ENCODE data around the gene EYA2.

EYA2 gene

DNA sequence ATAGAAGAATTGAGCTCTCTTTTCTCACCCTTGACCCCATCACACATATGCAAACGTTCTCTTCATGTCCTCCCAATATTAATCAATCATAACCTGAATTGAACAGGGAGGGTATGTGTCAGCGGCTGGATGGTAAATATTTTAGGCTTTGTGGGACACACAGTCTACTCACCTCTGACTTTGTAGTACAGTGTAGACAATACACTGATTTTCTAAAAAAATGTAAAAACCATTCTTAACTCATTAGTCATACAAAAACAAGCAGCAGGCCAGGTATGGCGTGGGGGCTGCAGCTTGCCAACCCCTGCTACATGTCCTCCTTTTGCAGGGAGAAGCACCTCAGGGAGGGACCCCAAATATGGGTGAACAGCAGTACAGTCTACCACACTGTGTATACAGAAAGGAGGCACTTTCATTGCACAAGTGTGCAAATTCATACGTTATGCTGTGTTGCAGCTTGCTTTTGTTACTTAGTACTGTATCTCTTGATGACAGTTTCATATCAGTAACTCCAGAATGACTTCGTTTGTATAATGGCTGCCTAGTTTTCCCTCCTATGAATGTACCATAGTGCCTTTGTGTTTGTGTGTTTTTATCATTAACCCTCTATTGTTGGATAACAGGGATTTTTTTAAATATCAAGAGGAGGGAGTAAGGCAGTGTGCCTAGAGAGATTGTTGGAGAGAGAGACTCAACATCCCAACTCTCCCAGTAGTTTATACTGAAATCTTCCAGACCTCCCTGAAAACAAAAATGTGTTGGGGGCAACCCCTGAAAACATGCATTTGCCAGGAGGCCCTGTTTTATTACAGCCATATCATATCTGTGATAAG is 247.5 kb downstream of the EYA2 start:
- in situ Hi-C loops (cut with HindIII; ENCODE audit: low sequenced_read_pairs), result no loop called here
- DNase-seq (ENCODE audit: low read depth, low spot score), result no peak
- TF ChIP-seq, protein P1, sequence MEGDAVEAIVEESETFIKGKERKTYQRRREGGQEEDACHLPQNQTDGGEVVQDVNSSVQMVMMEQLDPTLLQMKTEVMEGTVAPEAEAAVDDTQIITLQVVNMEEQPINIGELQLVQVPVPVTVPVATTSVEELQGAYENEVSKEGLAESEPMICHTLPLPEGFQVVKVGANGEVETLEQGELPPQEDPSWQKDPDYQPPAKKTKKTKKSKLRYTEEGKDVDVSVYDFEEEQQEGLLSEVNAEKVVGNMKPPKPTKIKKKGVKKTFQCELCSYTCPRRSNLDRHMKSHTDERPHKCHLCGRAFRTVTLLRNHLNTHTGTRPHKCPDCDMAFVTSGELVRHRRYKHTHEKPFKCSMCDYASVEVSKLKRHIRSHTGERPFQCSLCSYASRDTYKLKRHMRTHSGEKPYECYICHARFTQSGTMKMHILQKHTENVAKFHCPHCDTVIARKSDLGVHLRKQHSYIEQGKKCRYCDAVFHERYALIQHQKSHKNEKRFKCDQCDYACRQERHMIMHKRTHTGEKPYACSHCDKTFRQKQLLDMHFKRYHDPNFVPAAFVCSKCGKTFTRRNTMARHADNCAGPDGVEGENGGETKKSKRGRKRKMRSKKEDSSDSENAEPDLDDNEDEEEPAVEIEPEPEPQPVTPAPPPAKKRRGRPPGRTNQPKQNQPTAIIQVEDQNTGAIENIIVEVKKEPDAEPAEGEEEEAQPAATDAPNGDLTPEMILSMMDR (IDR thresholded peaks at IDR 0.05; ENCODE audit: low read depth, low read length), result no peak
- no peak overlapping the region for H3K4me3 ChIP-seq (ENCODE audit: low read depth, low read length)

DNA sequence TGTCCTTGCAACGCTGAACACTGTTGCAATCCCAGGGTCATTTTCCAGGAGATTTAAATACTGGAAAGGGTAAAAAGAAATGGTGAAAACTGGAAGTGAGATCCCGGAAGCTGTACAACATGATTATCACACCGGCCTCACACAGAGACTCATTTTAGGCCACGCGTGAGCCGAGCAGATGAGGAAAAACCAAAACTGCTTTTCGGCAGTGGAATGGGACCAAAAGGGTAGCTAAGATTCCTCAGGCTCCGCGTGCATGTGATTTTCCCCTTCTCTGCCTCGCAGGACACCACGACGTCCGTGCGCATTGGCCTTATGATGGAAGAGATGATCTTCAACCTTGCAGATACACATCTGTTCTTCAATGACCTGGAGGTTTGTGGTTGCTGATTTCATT is 248.1 kb downstream of the EYA2 start:
- H3K4me3 ChIP-seq (ENCODE audit: low read depth, low read length), result no peak overlapping the region
- TF ChIP-seq, protein P1 (IDR thresholded peaks at IDR 0.05; ENCODE audit: low read depth, low read length), result no peak
- no peak for DNase-seq (ENCODE audit: low read depth, low spot score)
- in situ Hi-C loops (cut with HindIII; ENCODE audit: low sequenced_read_pairs), result no loop called here

DNA sequence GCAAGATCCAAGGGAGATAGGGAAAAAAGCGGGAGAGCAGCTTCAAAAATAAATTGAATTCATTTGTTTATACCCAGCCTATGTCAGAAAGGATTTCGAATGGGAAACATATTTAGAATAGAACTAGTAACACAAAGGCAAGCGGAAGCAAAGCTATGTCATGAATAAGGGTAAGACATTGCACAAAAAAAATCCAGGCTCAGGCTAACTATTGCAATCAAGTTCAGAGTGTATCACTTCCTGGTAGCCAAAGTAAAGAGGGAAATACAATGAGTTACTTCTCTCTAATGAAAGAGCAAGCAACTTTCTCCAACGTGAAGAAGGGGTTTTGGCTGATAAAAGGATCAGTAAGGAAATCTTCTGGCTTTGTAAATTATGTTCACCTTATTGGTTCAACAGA is 249.0 kb downstream of the EYA2 start:
- TF ChIP-seq, protein P1 (IDR thresholded peaks at IDR 0.05; ENCODE audit: low read depth, low read length), result no peak
- in situ Hi-C loops (cut with HindIII; ENCODE audit: low sequenced_read_pairs), result no loop called here
- DNase-seq (ENCODE audit: low read depth, low spot score), result no peak
- H3K4me3 ChIP-seq (ENCODE audit: low read depth, low read length), result no peak overlapping the region

DNA sequence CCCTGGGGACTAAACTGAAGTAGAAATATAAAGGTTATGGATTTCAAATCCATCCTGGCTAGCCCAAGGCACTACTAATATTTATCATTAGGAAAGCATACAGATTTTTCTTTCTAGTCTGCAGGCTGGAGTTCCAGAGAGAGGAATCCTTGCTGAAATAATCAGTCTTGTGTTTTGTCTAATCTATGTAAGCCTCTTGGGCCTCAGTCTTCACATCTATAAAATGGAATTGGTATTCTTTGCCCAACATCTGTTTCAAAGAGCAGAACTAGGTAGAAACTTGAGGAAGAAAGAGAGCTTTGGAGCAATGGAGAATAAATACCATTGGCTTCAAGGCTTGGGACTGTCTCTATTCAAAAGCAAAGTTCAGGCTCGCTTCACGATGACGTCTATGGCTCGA is 249.8 kb downstream of the EYA2 start:
- no peak for DNase-seq (ENCODE audit: low read depth, low spot score)
- in situ Hi-C loops (cut with HindIII; ENCODE audit: low sequenced_read_pairs), result no loop called here
- H3K4me3 ChIP-seq (ENCODE audit: low read depth, low read length), result no peak overlapping the region
- TF ChIP-seq, protein P1 (IDR thresholded peaks at IDR 0.05; ENCODE audit: low read depth, low read length), result no peak

DNA sequence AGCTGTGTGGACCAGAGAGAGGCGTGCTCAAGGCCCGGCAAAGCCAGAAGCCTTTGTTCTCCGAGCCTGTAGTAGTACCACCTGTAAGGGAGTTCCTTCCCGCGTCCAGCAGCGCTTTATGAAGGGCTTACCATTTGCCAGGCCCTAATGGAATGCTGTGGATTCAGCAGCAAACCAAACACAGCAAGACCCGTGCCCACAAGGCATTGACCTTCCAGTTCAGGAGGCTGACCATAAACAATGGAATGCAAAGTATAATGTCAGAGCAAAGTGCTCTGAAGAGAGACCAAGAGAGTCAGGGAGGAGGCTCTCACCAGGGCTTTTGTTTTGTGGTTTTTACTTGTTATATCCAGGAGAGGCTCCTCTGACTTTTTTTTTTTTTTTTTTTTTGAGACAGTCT is 252.0 kb downstream of the EYA2 start:
- TF ChIP-seq, protein P1 (IDR thresholded peaks at IDR 0.05; ENCODE audit: low read depth, low read length), result no peak
- in situ Hi-C loops (cut with HindIII; ENCODE audit: low sequenced_read_pairs), result no loop called here
- H3K4me3 ChIP-seq (ENCODE audit: low read depth, low read length), result no peak overlapping the region
- peak; percentile 86 for DNase-seq (ENCODE audit: low read depth, low spot score)

DNA sequence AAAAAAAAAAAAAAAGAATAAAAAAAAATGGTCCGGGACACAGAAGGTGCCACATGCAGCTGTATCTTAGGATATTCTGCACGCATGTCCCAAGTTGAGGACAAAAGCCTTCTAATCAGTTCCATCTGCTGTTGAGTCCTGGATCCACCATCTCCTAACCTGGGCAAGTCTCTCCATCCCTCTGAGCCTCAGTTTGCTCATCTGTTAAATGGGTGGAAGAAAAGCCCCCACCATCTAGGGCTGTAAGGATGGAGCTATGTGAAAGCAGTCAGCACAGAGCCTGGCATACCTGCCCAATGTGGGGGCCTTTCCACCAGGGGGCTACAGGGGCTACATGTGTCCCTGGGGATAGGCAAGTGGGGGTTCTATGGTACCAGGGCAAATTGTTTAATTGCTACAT is 253.4 kb downstream of the EYA2 start:
- in situ Hi-C loops (cut with HindIII; ENCODE audit: low sequenced_read_pairs), result no loop called here
- no peak overlapping the region for H3K4me3 ChIP-seq (ENCODE audit: low read depth, low read length)
- no peak for DNase-seq (ENCODE audit: low read depth, low spot score)
- TF ChIP-seq, protein P1 (IDR thresholded peaks at IDR 0.05; ENCODE audit: low read depth, low read length), result no peak
